NCI-H524 treated with DMSO at 0.1 percent for 48 hours (cell line): ENCODE results near the gene IDUA.

ENCODE experiments used
- DNase-seq: peaks from one replicate; lab custom pipeline; 2025; lab: John Stamatoyannopoulos, UW

IDUA gene

GRCh38 chr4:1031956-1032795, 45.3 kb downstream of the IDUA start:
- DNase-seq = no peak

- no peak for DNase-seq
These were observed 46.0 kb downstream of the IDUA start for GRCh38 chr4:1032861-1033260.

GRCh38 chr4:1033840-1034551, 47.2 kb downstream of the IDUA start:
- DNase-seq = no peak

GRCh38 chr4:1035510-1035909, 48.7 kb downstream of the IDUA start:
- DNase-seq = no peak

GRCh38 chr4:1036095-1036494, 49.3 kb downstream of the IDUA start:
- no peak for DNase-seq

GRCh38 chr4:1036976-1037810, 50.3 kb downstream of the IDUA start:
- no peak for DNase-seq

- DNase-seq = no peak
These were observed 52.2 kb downstream of the IDUA start for GRCh38 chr4:1038948-1039492.

- DNase-seq = no peak
These were observed 52.9 kb downstream of the IDUA start for GRCh38 chr4:1039493-1040343.

GRCh38 chr4:1040344-1041146, 53.7 kb downstream of the IDUA start:
- no peak for DNase-seq

GRCh38 chr4:1041147-1041935, 54.5 kb downstream of the IDUA start:
- DNase-seq = no peak

GRCh38 chr4:1041936-1042330, 55.1 kb downstream of the IDUA start:
- no peak for DNase-seq

GRCh38 chr4:1042352-1043055, 55.7 kb downstream of the IDUA start:
- no peak for DNase-seq

- DNase-seq = no peak
These were observed 56.3 kb downstream of the IDUA start for GRCh38 chr4:1043162-1043561.

- DNase-seq = no peak
These were observed 57.0 kb downstream of the IDUA start for GRCh38 chr4:1043651-1044468.

- DNase-seq = no peak
These were observed 57.8 kb downstream of the IDUA start for GRCh38 chr4:1044469-1045192.

- DNase-seq = no peak
These were observed 58.4 kb downstream of the IDUA start for GRCh38 chr4:1045193-1045594.

- DNase-seq = no peak
These were observed 58.9 kb downstream of the IDUA start for GRCh38 chr4:1045595-1046201.
